OCI-LY7 (cell line): Measurements from ENCODE around the gene GLMN. TPM values are rescaled to one million over a fixed set of nuclear protein-coding genes. Genes with fewer than 3 reads are reported as not detected.

Experiments used
- BruUV-seq: library from RNA; stranded (reverse); fragments of 400-500 nt; replicated peaks from 2 replicates; lab custom pipeline; 2021; lab: Mats Ljungman, UMichigan
- CTCF ChIA-PET: fragments of 300-600 bp; sonication (Branson Sonifier 250); formaldehyde crosslinking; loops from one replicate; lab custom pipeline; 2022; ENCODE audit warnings: antibody characterized with exemption; ENCODE audit not compliant: unreplicated experiment; lab: Charles Lee
- POLR2A ChIA-PET: fragments of 300-600 bp; sonication (Branson Sonifier 250); formaldehyde crosslinking; loops from one replicate; lab custom pipeline; 2022; ENCODE audit warnings: antibody characterized with exemption; lab: Charles Lee
- DNase-seq: peaks from one replicate; pipeline ENCODE4 v3.0.0-alpha.2; 2015; ENCODE audit warnings: low spot score
- H2AFZ ChIP-seq: fragments of 200-600 bp; sonication (generic), shearing (Covaris generic); 2 replicates; pipeline ENCODE4 v1.6.1; 2014; ENCODE audit warnings: mild to moderate bottlenecking, antibody characterized with exemption, low read length, moderate library complexity
- H3K27ac ChIP-seq: fragments of 200-600 bp; sonication (generic); 2 replicates; pipeline ENCODE4 v1.5.1; 2014; ENCODE audit warnings: mixed run types, low read depth, mild to moderate bottlenecking, moderate library complexity, low read length, inconsistent platforms; ENCODE audit not compliant: poor library complexity, severe bottlenecking
- H3K36me3 ChIP-seq: fragments of 200-600 bp; sonication (generic); 2 replicates; pipeline ENCODE4 v1.6.1; 2014; ENCODE audit warnings: mild to moderate bottlenecking, antibody characterized with exemption, low read length, moderate library complexity, mixed read lengths; ENCODE audit not compliant: insufficient read depth
- H3K4me1 ChIP-seq: fragments of 200-600 bp; sonication (generic); 2 replicates; pipeline ENCODE4 v1.5.1; 2014; ENCODE audit warnings: mild to moderate bottlenecking, low read length; ENCODE audit not compliant: insufficient read depth, poor library complexity, severe bottlenecking
- H3K4me2 ChIP-seq: fragments of 200-600 bp; sonication (generic); 2 replicates; pipeline ENCODE4 v1.6.1; 2014; ENCODE audit warnings: mild to moderate bottlenecking, low read length
- H3K4me3 ChIP-seq: fragments of 200-600 bp; sonication (generic); 2 replicates; pipeline ENCODE4 v1.5.1; 2014; ENCODE audit warnings: mild to moderate bottlenecking, low read depth, low read length; ENCODE audit not compliant: poor library complexity, severe bottlenecking
- H3K79me2 ChIP-seq: fragments of 200-600 bp; sonication (generic); 2 replicates; pipeline ENCODE4 v1.6.1; 2016; ENCODE audit warnings: low read depth, mild to moderate bottlenecking, low read length, moderate library complexity, mixed read lengths; ENCODE audit not compliant: insufficient read depth
- H3K9me2 ChIP-seq: fragments of 200-600 bp; sonication (generic); 2 replicates; pipeline ENCODE4 v1.6.1; 2016; ENCODE audit warnings: mild to moderate bottlenecking, low read length, mixed read lengths; ENCODE audit not compliant: insufficient read depth
- H3K9me3 ChIP-seq: fragments of 200-600 bp; sonication (generic); 2 replicates; pipeline ENCODE4 v1.6.1; 2014; ENCODE audit warnings: mild to moderate bottlenecking, mixed run types, low read length, mixed read lengths
- H4K20me1 ChIP-seq: fragments of 200-600 bp; sonication (generic); 2 replicates; pipeline ENCODE4 v1.6.1; 2014; ENCODE audit warnings: mild to moderate bottlenecking, antibody characterized with exemption, low read length, moderate library complexity, mixed read lengths; ENCODE audit not compliant: insufficient read depth
- EZH2phosphoT487 ChIP-seq: fragments of 200-600 bp; sonication (generic); IDR thresholded peaks from 2 replicates; pipeline ENCODE4 v1.6.1; 2018; ENCODE audit warnings: low read depth, borderline replicate concordance, mild to moderate bottlenecking, mixed run types, antibody characterized with exemption, low read length, moderate library complexity, mixed read lengths
- intact Hi-C: fragments of 100-400 bp; cut with micrococcal nuclease; formaldehyde crosslinking; loops from one replicate; pipeline ENCODE4 v1.10.0; 2022; ENCODE audit not compliant: unreplicated experiment
- total RNA-seq, 2 experiments: library from RNA; depleted of rRNA in 1 of 2; stranded (reverse); fragments of >200 nt in 1 of 2; shearing (Covaris generic) in 1 of 2; gene quantifications; 2 replicates each; pipeline ENCODE4 v1.2.3, GENCODE V29; 2014 to 2022
- TF ChIP-seq, protein P1 (sequence below): fragments of 200-600 bp; sonication (generic); conservative IDR thresholded peaks from 2 replicates; pipeline ENCODE4 v1.5.1; 2014; ENCODE audit warnings: mild to moderate bottlenecking, antibody characterized with exemption, low read length, moderate library complexity, mixed read lengths

GLMN gene
- total RNA-seq, 2 experiments from 2014 or later, result 12.4 to 14.6 TPM

- Histone ChIP-seq H3K9me3 (no peaks in the 10 kb centered on the region), H3K27ac (no peak overlapping the region), H3K4me2 (no peak overlapping the region), H3K4me1 (no peaks in the 10 kb centered on the region), H3K4me3 (no peak overlapping the region), H2AFZ (no peak overlapping the region), H3K36me3 (peaks cover 18% of the 10 kb centered on the region; the same call in 1 of the 2 replicates), H3K79me2 (no peaks in the 10 kb centered on the region), H4K20me1 (no peaks in the 10 kb centered on the region), H3K9me2 (no peaks in the 10 kb centered on the region)
- BruUV-seq, result no TSS peak
- TF ChIP-seq, protein P1, sequence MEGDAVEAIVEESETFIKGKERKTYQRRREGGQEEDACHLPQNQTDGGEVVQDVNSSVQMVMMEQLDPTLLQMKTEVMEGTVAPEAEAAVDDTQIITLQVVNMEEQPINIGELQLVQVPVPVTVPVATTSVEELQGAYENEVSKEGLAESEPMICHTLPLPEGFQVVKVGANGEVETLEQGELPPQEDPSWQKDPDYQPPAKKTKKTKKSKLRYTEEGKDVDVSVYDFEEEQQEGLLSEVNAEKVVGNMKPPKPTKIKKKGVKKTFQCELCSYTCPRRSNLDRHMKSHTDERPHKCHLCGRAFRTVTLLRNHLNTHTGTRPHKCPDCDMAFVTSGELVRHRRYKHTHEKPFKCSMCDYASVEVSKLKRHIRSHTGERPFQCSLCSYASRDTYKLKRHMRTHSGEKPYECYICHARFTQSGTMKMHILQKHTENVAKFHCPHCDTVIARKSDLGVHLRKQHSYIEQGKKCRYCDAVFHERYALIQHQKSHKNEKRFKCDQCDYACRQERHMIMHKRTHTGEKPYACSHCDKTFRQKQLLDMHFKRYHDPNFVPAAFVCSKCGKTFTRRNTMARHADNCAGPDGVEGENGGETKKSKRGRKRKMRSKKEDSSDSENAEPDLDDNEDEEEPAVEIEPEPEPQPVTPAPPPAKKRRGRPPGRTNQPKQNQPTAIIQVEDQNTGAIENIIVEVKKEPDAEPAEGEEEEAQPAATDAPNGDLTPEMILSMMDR, result 0 out of 2 replicates have a peak, but pooled peaks have one; percentile 14
- no peak for TF ChIP-seq EZH2phosphoT487
- ChIA-PET CTCF (no interaction called here), POLR2A (interaction anchor here (0.5 to 0.8 kb wide), 2 partner anchors 17 to 936 kb away, joined by 3 read pairs; no protein-coding TSS in a partner anchor)
- DNase-seq, result no peak
- intact Hi-C loops, result no loop called here
These were observed 17.2 kb upstream of the GLMN start for GRCh38 chr1:92315766-92316599.

DNA sequence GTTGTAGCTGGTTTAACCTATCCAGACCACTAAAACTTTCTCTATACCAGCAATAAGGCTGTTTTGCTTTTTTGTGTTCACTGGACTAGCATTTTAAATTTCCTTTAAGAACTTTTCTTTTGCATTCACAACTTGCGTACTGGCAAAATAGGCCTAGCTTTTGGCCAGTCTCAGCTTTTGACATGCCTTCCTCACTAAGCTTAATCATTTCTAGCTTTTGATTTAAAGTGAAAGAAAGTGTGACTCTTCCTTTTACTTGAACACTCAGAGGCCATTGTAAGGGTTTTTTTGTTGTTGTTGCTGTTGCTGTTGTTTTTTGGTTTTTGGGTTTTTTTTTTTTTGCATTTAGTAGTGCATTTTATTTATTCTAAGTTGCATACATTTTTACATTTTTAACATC lies 15.2 kb upstream of the GLMN start:
- BruUV-seq, result no TSS peak
- H3K9me2 ChIP-seq, result no peaks in the 10 kb centered on the region
- peaks cover 14% of the 10 kb centered on the region; the same call in 1 of the 2 replicates for H3K36me3 ChIP-seq
- H3K9me3 ChIP-seq, result no peaks in the 10 kb centered on the region
- DNase-seq, result no peak
- H3K4me2 ChIP-seq, result no peak overlapping the region
- ChIA-PET POLR2A (interaction anchor here (0.7 to 1.1 kb wide), 4 partner anchors 10 to 1528 kb away, joined by 3 to 5 read pairs (median 4); no protein-coding TSS in a partner anchor), CTCF (interaction anchor here (0.7 kb wide), 1 partner anchor 13 kb away, joined by 3 read pairs; no protein-coding TSS in a partner anchor)
- TF ChIP-seq, protein P1, result no peak
- no peak for TF ChIP-seq EZH2phosphoT487
- no peak overlapping the region for H3K4me3 ChIP-seq
- intact Hi-C loops, result no loop called here
- no peaks in the 10 kb centered on the region for H3K4me1 ChIP-seq
- H3K79me2 ChIP-seq, result no peaks in the 10 kb centered on the region
- no peaks in the 10 kb centered on the region for H4K20me1 ChIP-seq
- no peak overlapping the region for H2AFZ ChIP-seq
- no peak overlapping the region for H3K27ac ChIP-seq
